Stimulated activated naive CD8-positive, alpha-beta T cell treated with anti-CD3 and anti-CD28 coated beads, Interleukin-15, amount 100 ng/mL, for 72 hours (primary cell): ENCODE results near the gene ACP7.
A peak's percentile ranks its signal among the peaks of the same experiment; 100 is the strongest.

Source experiments
- ATAC-seq: fragments of 150-1000 bp; cut with Tn5 transposase; 2 replicates; pipeline ENCODE4 v1.10.0; 2021; ENCODE audit warnings: mild to moderate bottlenecking, moderate library complexity
- DNase-seq, 2 donors: peaks; one replicate each; pipeline ENCODE4 v3.0.0; 2021 to 2022
- H3K27ac Mint-ChIP-seq, 2 donors: one replicate each; pipeline ENCODE4 v1.8.0; 2022; ENCODE audit warnings: mild to moderate bottlenecking in 2 of 2, mixed read lengths in 2 of 2, moderate library complexity in 2 of 2
- H3K27me3 Mint-ChIP-seq: one replicate; pipeline ENCODE4 v1.8.0; 2022; ENCODE audit warnings: mixed read lengths
- H3K4me1 Mint-ChIP-seq: one replicate; pipeline ENCODE4 v1.8.0; 2022; ENCODE audit warnings: mild to moderate bottlenecking, mixed read lengths
- H3K4me3 Mint-ChIP-seq, 2 donors: one replicate each; pipeline ENCODE4 v1.8.0; 2022; ENCODE audit warnings: mild to moderate bottlenecking in 2 of 2, mixed read lengths in 2 of 2, moderate library complexity in 1 of 2
- H3K9me3 Mint-ChIP-seq, 2 donors: one replicate each; pipeline ENCODE4 v1.8.0; 2022; ENCODE audit warnings: mixed read lengths in 2 of 2

Gene ACP7

GRCh38 chr19:39129116-39129515 lies 44.9 kb downstream of the ACP7 start:
- Mint-ChIP-seq H3K27ac (peak overlapping the region in 1 of 2 donors; percentile 74), H3K4me3 (no peak overlapping the region), H3K4me1 (peaks cover 77% of the 10 kb centered on the region), H3K27me3 (no peaks in the 10 kb centered on the region), H3K9me3 (no peaks in the 10 kb centered on the region)
- ATAC-seq (no peak), DNase-seq (no peak)

GRCh38 chr19:39130337-39131254 lies 46.4 kb downstream of the ACP7 start:
- Mint-ChIP-seq H3K9me3 (no peaks in the 10 kb centered on the region), H3K27ac (peak overlapping the region; percentile 43 to 84), H3K27me3 (no peaks in the 10 kb centered on the region), H3K4me3 (no peak overlapping the region), H3K4me1 (peaks cover 65% of the 10 kb centered on the region)
- no peak for DNase-seq
- ATAC-seq, result no peak

GRCh38 chr19:39131255-39131755 lies 47.1 kb downstream of the ACP7 start:
- Mint-ChIP-seq H3K4me3 (no peak overlapping the region), H3K9me3 (no peaks in the 10 kb centered on the region), H3K4me1 (peaks cover 67% of the 10 kb centered on the region), H3K27ac (peak overlapping the region in 1 of 2 donors; percentile 75), H3K27me3 (no peaks in the 10 kb centered on the region)
- DNase-seq (no peak), ATAC-seq (no peak)

- Mint-ChIP-seq H3K9me3 (no peaks in the 10 kb centered on the region), H3K27ac (peak overlapping the region in 1 of 2 donors; percentile 30), H3K4me3 (no peak overlapping the region), H3K27me3 (no peaks in the 10 kb centered on the region), H3K4me1 (peaks cover 60% of the 10 kb centered on the region)
- ATAC-seq (no peak), DNase-seq (no peak)
These were observed 48.3 kb downstream of the ACP7 start for GRCh38 chr19:39132344-39132969.

GRCh38 chr19:39133431-39134270 lies 49.5 kb downstream of the ACP7 start:
- Mint-ChIP-seq H3K9me3 (no peaks in the 10 kb centered on the region), H3K4me1 (peaks cover 55% of the 10 kb centered on the region), H3K4me3 (no peak overlapping the region), H3K27me3 (no peaks in the 10 kb centered on the region), H3K27ac (no peak overlapping the region)
- no peak for DNase-seq
- no peak for ATAC-seq

GRCh38 chr19:39135701-39136100 lies 51.5 kb downstream of the ACP7 start:
- no peak for ATAC-seq

GRCh38 chr19:39136225-39136940 lies 52.2 kb downstream of the ACP7 start:
- Mint-ChIP-seq H3K27me3 (no peaks in the 10 kb centered on the region), H3K9me3 (no peaks in the 10 kb centered on the region), H3K4me3 (no peak overlapping the region), H3K27ac (no peak overlapping the region), H3K4me1 (peaks cover 39% of the 10 kb centered on the region)
- ATAC-seq (no peak), DNase-seq (no peak)

More at GRCh38 chr19:39135701-39136100, 51.5 kb downstream of the ACP7 start:
- H3K27me3 Mint-ChIP-seq, result no peaks in the 10 kb centered on the region
- no peaks in the 10 kb centered on the region for H3K9me3 Mint-ChIP-seq
- no peak for DNase-seq
- H3K4me3 Mint-ChIP-seq, result no peak overlapping the region
- H3K27ac Mint-ChIP-seq, result no peak overlapping the region
- H3K4me1 Mint-ChIP-seq, result peaks cover 45% of the 10 kb centered on the region

GRCh38 chr19:39137131-39137530 lies 53.0 kb downstream of the ACP7 start:
- ATAC-seq, result no peak
- H3K9me3 Mint-ChIP-seq, result no peaks in the 10 kb centered on the region
- H3K4me3 Mint-ChIP-seq, result no peak overlapping the region
- peaks cover 38% of the 10 kb centered on the region for H3K4me1 Mint-ChIP-seq
- no peak for DNase-seq
- H3K27me3 Mint-ChIP-seq, result no peaks in the 10 kb centered on the region
- peak overlapping the region in 1 of 2 donors; percentile 42 for H3K27ac Mint-ChIP-seq

- Mint-ChIP-seq H3K27me3 (no peaks in the 10 kb centered on the region), H3K27ac (no peak overlapping the region), H3K9me3 (no peaks in the 10 kb centered on the region), H3K4me1 (peaks cover 34% of the 10 kb centered on the region), H3K4me3 (no peak overlapping the region)
- ATAC-seq, result no peak
- no peak for DNase-seq
These were observed 54.3 kb downstream of the ACP7 start for GRCh38 chr19:39138221-39139211.

- Mint-ChIP-seq H3K27ac (no peak overlapping the region), H3K4me3 (no peak overlapping the region), H3K4me1 (peaks cover 38% of the 10 kb centered on the region), H3K27me3 (no peaks in the 10 kb centered on the region), H3K9me3 (no peaks in the 10 kb centered on the region)
- ATAC-seq, result no peak
- no peak for DNase-seq
These were observed 55.2 kb downstream of the ACP7 start for GRCh38 chr19:39139305-39139874.

- Mint-ChIP-seq H3K9me3 (no peaks in the 10 kb centered on the region), H3K4me1 (peaks cover 44% of the 10 kb centered on the region), H3K4me3 (no peak overlapping the region), H3K27ac (no peak overlapping the region), H3K27me3 (no peaks in the 10 kb centered on the region)
- no peak for DNase-seq
- no peak for ATAC-seq
These were observed 55.8 kb downstream of the ACP7 start for GRCh38 chr19:39139971-39140453.

- Mint-ChIP-seq H3K27ac (peak overlapping the region in 1 of 2 donors; percentile 89), H3K4me1 (peaks cover 46% of the 10 kb centered on the region), H3K9me3 (no peaks in the 10 kb centered on the region), H3K4me3 (no peak overlapping the region), H3K27me3 (no peaks in the 10 kb centered on the region)
- ATAC-seq, result no peak
- DNase-seq, result no peak
These were observed 56.4 kb downstream of the ACP7 start for GRCh38 chr19:39140594-39140993.

GRCh38 chr19:39141929-39142328 lies 57.8 kb downstream of the ACP7 start:
- ATAC-seq, result no peak

More at GRCh38 chr19:39141929-39142328, 57.8 kb downstream of the ACP7 start:
- no peaks in the 10 kb centered on the region for H3K9me3 Mint-ChIP-seq
- DNase-seq, result no peak
- no peak overlapping the region for H3K4me3 Mint-ChIP-seq
- no peaks in the 10 kb centered on the region for H3K27me3 Mint-ChIP-seq
- H3K27ac Mint-ChIP-seq, result no peak overlapping the region
- peaks cover 35% of the 10 kb centered on the region for H3K4me1 Mint-ChIP-seq
